ENCODE results near the gene WDFY4.

- TF ChIP-seq CTCF (conservative IDR thresholded peaks at IDR 0.05): no peak
- TF ChIP-seq EZH2 (IDR thresholded peaks at IDR 0.05; ENCODE audit: low read depth): no peak
Measured at GRCh38 chr10:48672596-48673265, 11.9 kb upstream of the WDFY4 start.

Data from PC-9 (cell line).